ENCODE results near the gene PTPN21. TPM values are rescaled to one million over a fixed set of nuclear protein-coding genes. Genes with fewer than 3 reads are reported as not detected.

Gene PTPN21
- total and polyA plus RNA-seq, 2 of the 13 experiments (the other 11 are each of a cell fraction or from before 2014, with no cell fraction given): 2.0 to 3.7 TPM

DNA sequence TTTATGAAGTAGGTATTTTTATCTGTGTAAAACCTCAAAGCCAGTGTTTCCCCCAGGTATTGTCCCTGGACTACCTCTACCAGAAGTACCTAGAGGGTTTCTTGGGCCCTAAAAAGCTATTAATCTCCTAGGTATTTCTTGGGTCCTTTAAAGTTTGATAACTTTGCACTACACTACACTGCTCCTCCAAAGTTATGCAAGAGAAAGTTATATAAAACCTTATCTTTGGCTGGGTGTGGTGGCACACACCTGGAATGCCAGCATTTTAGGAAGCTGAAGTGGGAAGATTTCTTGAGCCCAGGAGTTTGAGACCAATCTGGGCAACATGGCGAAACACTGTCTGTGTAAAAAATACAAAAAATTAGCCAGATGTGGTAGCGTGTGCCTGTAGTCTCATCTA, 34.9 kb downstream of the PTPN21 start:
- intact Hi-C loops (cut with micrococcal nuclease; ENCODE audit: unreplicated experiment): loop anchor here (5.0 kb wide), 1 partner anchor 42 kb away; the partner anchor contains the start of gene ZC3H14

More for the DNA sequence above, 34.9 kb downstream of the PTPN21 start:
- Histone ChIP-seq H3K36me3 (replicated peaks in 1 of 2; ENCODE audit: control insufficient read depth in 1 of 2, insufficient read depth in 2 of 2, low read length in 2 of 2) (no peaks in the 10 kb centered on the region), H3K4me3 (replicated peaks in 1 of 3; ENCODE audit: insufficient read depth in 1 of 3, low read depth in 2 of 3, low read length in 3 of 3) (no peak overlapping the region), H3K27me3 (ENCODE audit: control insufficient read depth in 1 of 2, insufficient read depth in 2 of 2, low read length in 2 of 2) (no peaks in the 10 kb centered on the region), H2AFZ (ENCODE audit: low read length) (no peak overlapping the region), H3K9me3 (ENCODE audit: low read length) (no peaks in the 10 kb centered on the region), H3K4me2 (ENCODE audit: low read depth, low read length) (no peak overlapping the region), H4K20me1 (ENCODE audit: insufficient read depth, low read length) (no peaks in the 10 kb centered on the region), H3K9ac (ENCODE audit: insufficient read depth, low read depth, low read length) (no peak overlapping the region), H3K4me1 (ENCODE audit: insufficient read depth, low read length) (peaks cover 21% of the 10 kb centered on the region), H3K27ac (ENCODE audit: extremely low read length, insufficient read depth, low read length) (no peak overlapping the region), H3K79me2 (ENCODE audit: insufficient read depth, low read length) (no peaks in the 10 kb centered on the region)
- BruUV-seq (replicated peaks): no TSS peak
- FAIRE-seq (no peak), DNase-seq (ENCODE audit: low spot score) (no peak), ATAC-seq (no peak)
- WGBS (ENCODE audit: low lambda C conversion rate): 97% methylated on average over 2 of the region's 2 CpGs
- in situ Hi-C loops (cut with HindIII; ENCODE audit: extremely low pct_ligation_motif_present, low pct_unique_long_range_greater_than_20kb): no loop called here
- no peak for TF ChIP-seq ZNF777 (CRISPR knock-in tag; IDR thresholded peaks at IDR 0.05)
- no peak for TF ChIP-seq PHF8 (CRISPR knock-in tag; IDR thresholded peaks at IDR 0.05)
- TF ChIP-seq ESRRA (CRISPR knock-in tag; IDR thresholded peaks at IDR 0.05; ENCODE audit: low read depth): no peak
- TF ChIP-seq, protein P1, sequence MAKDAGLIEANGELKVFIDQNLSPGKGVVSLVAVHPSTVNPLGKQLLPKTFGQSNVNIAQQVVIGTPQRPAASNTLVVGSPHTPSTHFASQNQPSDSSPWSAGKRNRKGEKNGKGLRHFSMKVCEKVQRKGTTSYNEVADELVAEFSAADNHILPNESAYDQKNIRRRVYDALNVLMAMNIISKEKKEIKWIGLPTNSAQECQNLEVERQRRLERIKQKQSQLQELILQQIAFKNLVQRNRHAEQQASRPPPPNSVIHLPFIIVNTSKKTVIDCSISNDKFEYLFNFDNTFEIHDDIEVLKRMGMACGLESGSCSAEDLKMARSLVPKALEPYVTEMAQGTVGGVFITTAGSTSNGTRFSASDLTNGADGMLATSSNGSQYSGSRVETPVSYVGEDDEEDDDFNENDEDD (CRISPR knock-in tag; IDR thresholded peaks at IDR 0.05; ENCODE audit: borderline replicate concordance): no peak
- TF ChIP-seq, protein P2, sequence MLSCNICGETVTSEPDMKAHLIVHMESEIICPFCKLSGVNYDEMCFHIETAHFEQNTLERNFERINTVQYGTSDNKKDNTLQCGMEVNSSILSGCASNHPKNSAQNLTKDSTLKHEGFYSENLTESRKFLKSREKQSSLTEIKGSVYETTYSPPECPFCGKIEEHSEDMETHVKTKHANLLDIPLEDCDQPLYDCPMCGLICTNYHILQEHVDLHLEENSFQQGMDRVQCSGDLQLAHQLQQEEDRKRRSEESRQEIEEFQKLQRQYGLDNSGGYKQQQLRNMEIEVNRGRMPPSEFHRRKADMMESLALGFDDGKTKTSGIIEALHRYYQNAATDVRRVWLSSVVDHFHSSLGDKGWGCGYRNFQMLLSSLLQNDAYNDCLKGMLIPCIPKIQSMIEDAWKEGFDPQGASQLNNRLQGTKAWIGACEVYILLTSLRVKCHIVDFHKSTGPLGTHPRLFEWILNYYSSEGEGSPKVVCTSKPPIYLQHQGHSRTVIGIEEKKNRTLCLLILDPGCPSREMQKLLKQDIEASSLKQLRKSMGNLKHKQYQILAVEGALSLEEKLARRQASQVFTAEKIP (CRISPR knock-in tag; IDR thresholded peaks at IDR 0.05; ENCODE audit: borderline replicate concordance): no peak
- TF ChIP-seq WIZ (CRISPR knock-in tag; IDR thresholded peaks at IDR 0.05): no peak
- no peak for TF ChIP-seq RNF2 (conservative IDR thresholded peaks at IDR 0.05; ENCODE audit: low read depth)
- TF ChIP-seq PBX3 (CRISPR knock-in tag; IDR thresholded peaks at IDR 0.05; ENCODE audit: borderline replicate concordance): no peak
- no peak for TF ChIP-seq RBM22 (optimal IDR thresholded peaks at IDR 0.05; ENCODE audit: low read length)
- TF ChIP-seq HNRNPLL (IDR thresholded peaks at IDR 0.05; ENCODE audit: low read depth, low read length, poor library complexity, severe bottlenecking): no peak
- no peak for TF ChIP-seq MTA3 (CRISPR knock-in tag; IDR thresholded peaks at IDR 0.05)
- TF ChIP-seq, protein P3, sequence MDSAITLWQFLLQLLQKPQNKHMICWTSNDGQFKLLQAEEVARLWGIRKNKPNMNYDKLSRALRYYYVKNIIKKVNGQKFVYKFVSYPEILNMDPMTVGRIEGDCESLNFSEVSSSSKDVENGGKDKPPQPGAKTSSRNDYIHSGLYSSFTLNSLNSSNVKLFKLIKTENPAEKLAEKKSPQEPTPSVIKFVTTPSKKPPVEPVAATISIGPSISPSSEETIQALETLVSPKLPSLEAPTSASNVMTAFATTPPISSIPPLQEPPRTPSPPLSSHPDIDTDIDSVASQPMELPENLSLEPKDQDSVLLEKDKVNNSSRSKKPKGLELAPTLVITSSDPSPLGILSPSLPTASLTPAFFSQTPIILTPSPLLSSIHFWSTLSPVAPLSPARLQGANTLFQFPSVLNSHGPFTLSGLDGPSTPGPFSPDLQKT (CRISPR knock-in tag; IDR thresholded peaks at IDR 0.05; ENCODE audit: borderline replicate concordance): no peak
- TF ChIP-seq ZHX2 (IDR thresholded peaks at IDR 0.05; ENCODE audit: low read depth): no peak
- TF ChIP-seq ZHX2 (CRISPR knock-in tag; IDR thresholded peaks at IDR 0.05; ENCODE audit: borderline replicate concordance): no peak
- ChIA-PET POLR2A (no interaction called here), CTCF (ENCODE audit: low intra/inter-chr PET ratio, low total read pairs) (no interaction called here)
